ENCODE results near the gene ACP4.
A peak's percentile ranks its signal among the peaks of the same experiment; 100 is the strongest.
"Not testable (repeated sequence)": the region's sequence is repeated elsewhere in the genome, so short reads cannot be mapped to it uniquely, and the experiment has no call there.

Gene ACP4

GRCh38 chr19:50803633-50804419 is 13.6 kb downstream of the ACP4 start:
- Histone ChIP-seq H3K9me3 (no peaks in the 10 kb centered on the region), H3K27me3 (no peaks in the 10 kb centered on the region), H3K4me1 (peaks cover 9% of the 10 kb centered on the region; the same call in 1 of the 2 replicates), H3K4me3 (ENCODE audit: low read depth, low read length) (peak overlapping the region; percentile 99), H3K36me3 (peaks cover 46% of the 10 kb centered on the region)
- TF ChIP-seq, protein P1, sequence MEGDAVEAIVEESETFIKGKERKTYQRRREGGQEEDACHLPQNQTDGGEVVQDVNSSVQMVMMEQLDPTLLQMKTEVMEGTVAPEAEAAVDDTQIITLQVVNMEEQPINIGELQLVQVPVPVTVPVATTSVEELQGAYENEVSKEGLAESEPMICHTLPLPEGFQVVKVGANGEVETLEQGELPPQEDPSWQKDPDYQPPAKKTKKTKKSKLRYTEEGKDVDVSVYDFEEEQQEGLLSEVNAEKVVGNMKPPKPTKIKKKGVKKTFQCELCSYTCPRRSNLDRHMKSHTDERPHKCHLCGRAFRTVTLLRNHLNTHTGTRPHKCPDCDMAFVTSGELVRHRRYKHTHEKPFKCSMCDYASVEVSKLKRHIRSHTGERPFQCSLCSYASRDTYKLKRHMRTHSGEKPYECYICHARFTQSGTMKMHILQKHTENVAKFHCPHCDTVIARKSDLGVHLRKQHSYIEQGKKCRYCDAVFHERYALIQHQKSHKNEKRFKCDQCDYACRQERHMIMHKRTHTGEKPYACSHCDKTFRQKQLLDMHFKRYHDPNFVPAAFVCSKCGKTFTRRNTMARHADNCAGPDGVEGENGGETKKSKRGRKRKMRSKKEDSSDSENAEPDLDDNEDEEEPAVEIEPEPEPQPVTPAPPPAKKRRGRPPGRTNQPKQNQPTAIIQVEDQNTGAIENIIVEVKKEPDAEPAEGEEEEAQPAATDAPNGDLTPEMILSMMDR (IDR thresholded peaks at IDR 0.05; ENCODE audit: low read depth, low read length) = no peak
- peak; percentile 56 for DNase-seq

GRCh38 chr19:50804420-50805272 is 14.4 kb downstream of the ACP4 start:
- Histone ChIP-seq H3K4me3 (ENCODE audit: low read depth, low read length) (peak overlapping the region; percentile 99), H3K4me1 (peaks cover 4% of the 10 kb centered on the region; the same call in 1 of the 2 replicates), H3K9me3 (no peaks in the 10 kb centered on the region), H3K27me3 (no peaks in the 10 kb centered on the region), H3K36me3 (peaks cover 37% of the 10 kb centered on the region)
- TF ChIP-seq, protein P1 (IDR thresholded peaks at IDR 0.05; ENCODE audit: low read depth, low read length) = no peak
- peak; percentile 100 for DNase-seq

DNA sequence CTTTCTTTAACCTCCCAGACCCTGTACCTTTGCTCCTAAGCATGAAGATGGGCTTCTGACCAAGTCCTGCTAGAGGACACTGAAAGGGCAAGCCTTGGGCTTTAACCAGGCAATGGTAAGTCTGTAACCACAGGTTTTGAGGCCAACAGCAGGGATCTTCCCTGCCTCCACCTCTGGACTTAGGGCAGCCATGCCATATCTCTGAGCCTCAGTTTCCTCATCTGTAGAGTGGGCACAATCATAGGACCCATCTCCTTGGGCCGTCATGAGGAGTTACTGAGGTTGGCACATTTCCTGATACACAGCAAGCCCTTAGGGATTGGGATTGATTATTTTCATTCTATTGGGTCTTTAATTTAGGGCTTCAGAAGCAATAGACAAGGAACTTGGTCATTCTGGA is 18.6 kb downstream of the ACP4 start:
- no peaks in the 10 kb centered on the region for H3K4me1 ChIP-seq
- no peak for DNase-seq
- TF ChIP-seq, protein P1 (IDR thresholded peaks at IDR 0.05; ENCODE audit: low read depth, low read length) = no peak
- H3K27me3 ChIP-seq = no peaks in the 10 kb centered on the region
- H3K36me3 ChIP-seq = peaks cover under 1% of the 10 kb centered on the region; the same call in 1 of the 2 replicates
- no peaks in the 10 kb centered on the region for H3K9me3 ChIP-seq
- H3K4me3 ChIP-seq (ENCODE audit: low read depth, low read length) = no peak overlapping the region

DNA sequence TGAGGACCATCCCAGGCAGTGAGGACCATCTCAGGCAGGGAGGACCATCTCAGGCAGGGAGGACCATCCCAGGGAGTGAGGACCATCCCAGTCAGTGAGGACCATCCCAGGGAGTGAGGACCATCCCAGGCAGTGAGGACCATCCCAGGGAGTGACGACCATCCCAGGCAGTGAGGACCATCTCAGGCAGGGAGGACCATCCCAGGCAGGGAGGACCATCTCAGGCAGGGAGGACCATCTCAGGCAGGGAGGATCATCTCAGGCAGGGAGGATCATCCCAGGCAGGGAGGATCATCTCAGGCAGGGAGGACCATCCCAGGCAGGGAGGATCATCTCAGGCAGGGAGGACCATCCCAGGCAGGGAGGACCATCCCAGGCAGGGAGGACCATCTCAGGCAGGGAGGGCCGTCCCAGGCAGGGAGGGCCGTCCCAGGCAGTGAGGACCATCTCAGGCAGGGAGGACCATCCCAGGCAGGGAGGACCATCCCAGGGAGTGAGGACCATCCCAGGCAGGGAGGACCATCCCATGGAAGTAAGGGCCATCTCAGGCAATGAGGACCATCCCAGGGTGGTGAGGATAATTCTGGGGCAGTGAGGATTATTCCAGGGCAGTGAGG is 21.5 kb downstream of the ACP4 start:
- H3K4me1 ChIP-seq; H3K9me3 ChIP-seq; DNase-seq; H3K36me3 ChIP-seq; H3K27me3 ChIP-seq; H3K4me3 ChIP-seq (ENCODE audit: low read depth, low read length): not testable (repeated sequence)

DNA sequence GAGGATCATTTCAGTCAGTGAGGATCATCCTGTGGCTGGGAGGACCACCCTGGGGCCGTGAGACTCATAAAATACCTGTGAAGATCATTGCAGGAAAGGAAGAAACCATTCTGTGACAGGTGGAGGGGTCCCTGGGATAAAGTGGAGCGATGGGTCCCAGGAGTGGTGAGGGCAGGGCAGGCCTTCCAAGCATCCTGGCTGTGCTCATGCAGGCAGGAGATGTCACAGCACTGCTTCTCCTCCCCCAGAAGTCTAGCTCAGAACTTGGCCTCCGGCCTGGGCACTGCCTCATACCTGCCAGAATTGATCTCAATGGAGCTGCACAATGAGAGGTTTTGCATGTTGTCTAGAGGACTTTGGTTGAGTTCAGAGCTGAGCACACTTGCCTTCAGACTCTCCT is 22.3 kb downstream of the ACP4 start:
- Histone ChIP-seq H3K36me3 (no peaks in the 10 kb centered on the region), H3K9me3 (no peaks in the 10 kb centered on the region; the same call in 1 of the 2 replicates), H3K4me3 (ENCODE audit: low read depth, low read length) (no peak overlapping the region), H3K27me3 (no peaks in the 10 kb centered on the region), H3K4me1 (no peaks in the 10 kb centered on the region)
- DNase-seq = no peak
- TF ChIP-seq, protein P1 (IDR thresholded peaks at IDR 0.05; ENCODE audit: low read depth, low read length) = no peak

- Histone ChIP-seq H3K36me3 (no peaks in the 10 kb centered on the region), H3K9me3 (no peaks in the 10 kb centered on the region; the same call in 1 of the 2 replicates), H3K4me3 (ENCODE audit: low read depth, low read length) (no peak overlapping the region), H3K4me1 (no peaks in the 10 kb centered on the region), H3K27me3 (no peaks in the 10 kb centered on the region)
- no peak for DNase-seq
- TF ChIP-seq, protein P1 (IDR thresholded peaks at IDR 0.05; ENCODE audit: low read depth, low read length) = no peak
Observed at GRCh38 chr19:50814883-50815282, 24.7 kb downstream of the ACP4 start.

All from BE2C (cell line).